ENCODE measurements around the gene IL17RE.

DNA sequence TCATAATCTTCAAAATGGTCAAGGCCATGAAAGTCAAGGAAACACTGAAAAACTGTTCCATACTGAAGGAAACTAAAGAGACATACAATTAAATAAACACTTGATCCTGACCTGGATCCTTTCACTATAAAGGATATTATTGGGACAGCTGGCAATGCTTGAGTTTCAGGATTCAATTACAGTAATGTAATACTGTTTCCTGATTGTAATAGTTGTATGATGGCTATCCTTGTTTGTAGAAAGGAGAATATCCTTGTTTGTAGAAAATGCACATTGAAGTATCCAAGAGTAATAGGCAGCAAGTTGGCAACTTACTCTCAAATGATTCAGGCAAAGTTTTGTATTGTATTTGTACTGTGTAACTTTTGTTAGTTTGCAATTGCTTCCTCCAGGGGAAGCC is 27.2 kb upstream of the IL17RE start:
- TF ChIP-seq POLR2A (IDR thresholded peaks at IDR 0.05): no peak
- TF ChIP-seq, protein P1, sequence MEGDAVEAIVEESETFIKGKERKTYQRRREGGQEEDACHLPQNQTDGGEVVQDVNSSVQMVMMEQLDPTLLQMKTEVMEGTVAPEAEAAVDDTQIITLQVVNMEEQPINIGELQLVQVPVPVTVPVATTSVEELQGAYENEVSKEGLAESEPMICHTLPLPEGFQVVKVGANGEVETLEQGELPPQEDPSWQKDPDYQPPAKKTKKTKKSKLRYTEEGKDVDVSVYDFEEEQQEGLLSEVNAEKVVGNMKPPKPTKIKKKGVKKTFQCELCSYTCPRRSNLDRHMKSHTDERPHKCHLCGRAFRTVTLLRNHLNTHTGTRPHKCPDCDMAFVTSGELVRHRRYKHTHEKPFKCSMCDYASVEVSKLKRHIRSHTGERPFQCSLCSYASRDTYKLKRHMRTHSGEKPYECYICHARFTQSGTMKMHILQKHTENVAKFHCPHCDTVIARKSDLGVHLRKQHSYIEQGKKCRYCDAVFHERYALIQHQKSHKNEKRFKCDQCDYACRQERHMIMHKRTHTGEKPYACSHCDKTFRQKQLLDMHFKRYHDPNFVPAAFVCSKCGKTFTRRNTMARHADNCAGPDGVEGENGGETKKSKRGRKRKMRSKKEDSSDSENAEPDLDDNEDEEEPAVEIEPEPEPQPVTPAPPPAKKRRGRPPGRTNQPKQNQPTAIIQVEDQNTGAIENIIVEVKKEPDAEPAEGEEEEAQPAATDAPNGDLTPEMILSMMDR (IDR thresholded peaks at IDR 0.05): no peak
